ENCODE results near the gene SAP30.

GRCh38 chr4:173346074-173346473 lies 24.7 kb upstream of the SAP30 start:
- TF ChIP-seq, protein P1, sequence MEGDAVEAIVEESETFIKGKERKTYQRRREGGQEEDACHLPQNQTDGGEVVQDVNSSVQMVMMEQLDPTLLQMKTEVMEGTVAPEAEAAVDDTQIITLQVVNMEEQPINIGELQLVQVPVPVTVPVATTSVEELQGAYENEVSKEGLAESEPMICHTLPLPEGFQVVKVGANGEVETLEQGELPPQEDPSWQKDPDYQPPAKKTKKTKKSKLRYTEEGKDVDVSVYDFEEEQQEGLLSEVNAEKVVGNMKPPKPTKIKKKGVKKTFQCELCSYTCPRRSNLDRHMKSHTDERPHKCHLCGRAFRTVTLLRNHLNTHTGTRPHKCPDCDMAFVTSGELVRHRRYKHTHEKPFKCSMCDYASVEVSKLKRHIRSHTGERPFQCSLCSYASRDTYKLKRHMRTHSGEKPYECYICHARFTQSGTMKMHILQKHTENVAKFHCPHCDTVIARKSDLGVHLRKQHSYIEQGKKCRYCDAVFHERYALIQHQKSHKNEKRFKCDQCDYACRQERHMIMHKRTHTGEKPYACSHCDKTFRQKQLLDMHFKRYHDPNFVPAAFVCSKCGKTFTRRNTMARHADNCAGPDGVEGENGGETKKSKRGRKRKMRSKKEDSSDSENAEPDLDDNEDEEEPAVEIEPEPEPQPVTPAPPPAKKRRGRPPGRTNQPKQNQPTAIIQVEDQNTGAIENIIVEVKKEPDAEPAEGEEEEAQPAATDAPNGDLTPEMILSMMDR (IDR thresholded peaks at IDR 0.05; ENCODE audit: insufficient read depth, low read depth, low read length) = no peak
- TF ChIP-seq EZH2 (IDR thresholded peaks at IDR 0.05; ENCODE audit: insufficient read depth, low read length) = no peak

Measured in astrocyte (in vitro differentiated cells and primary cell).